NCI-H1436 treated with DMSO at 0.1 percent for 48 hours (cell line): ENCODE measurements around the gene GALNT18.

Source experiments
- DNase-seq: peaks from one replicate; lab custom pipeline; 2025; lab: John Stamatoyannopoulos, UW

GALNT18 gene

GRCh38 chr11:11432621-11433319 is 189.0 kb downstream of the GALNT18 start:
- no peak for DNase-seq

GRCh38 chr11:11430431-11430830 is 191.4 kb downstream of the GALNT18 start:
- no peak for DNase-seq

GRCh38 chr11:11428714-11429113 is 193.1 kb downstream of the GALNT18 start:
- DNase-seq, result no peak

- DNase-seq, result no peak
These were observed 194.3 kb downstream of the GALNT18 start for GRCh38 chr11:11427542-11427941.

- no peak for DNase-seq
These were observed 194.7 kb downstream of the GALNT18 start for GRCh38 chr11:11427140-11427539.

- no peak for DNase-seq
These were observed 195.4 kb downstream of the GALNT18 start for GRCh38 chr11:11426226-11426952.

- DNase-seq, result no peak
These were observed 196.0 kb downstream of the GALNT18 start for GRCh38 chr11:11425806-11426205.

- no peak for DNase-seq
These were observed 197.1 kb downstream of the GALNT18 start for GRCh38 chr11:11424688-11425087.

GRCh38 chr11:11422411-11423128 is 199.2 kb downstream of the GALNT18 start:
- DNase-seq, result no peak

GRCh38 chr11:11421509-11421908 is 200.3 kb downstream of the GALNT18 start:
- no peak for DNase-seq

- DNase-seq, result no peak
These were observed 200.9 kb downstream of the GALNT18 start for GRCh38 chr11:11420899-11421285.

- no peak for DNase-seq
These were observed 201.5 kb downstream of the GALNT18 start for GRCh38 chr11:11420191-11420898.

- DNase-seq, result no peak
These were observed 202.1 kb downstream of the GALNT18 start for GRCh38 chr11:11419747-11420146.

- DNase-seq, result no peak
These were observed 204.9 kb downstream of the GALNT18 start for GRCh38 chr11:11416917-11417316.

GRCh38 chr11:11416502-11416901 is 205.3 kb downstream of the GALNT18 start:
- DNase-seq, result no peak

- DNase-seq, result no peak
These were observed 205.9 kb downstream of the GALNT18 start for GRCh38 chr11:11415901-11416300.

GRCh38 chr11:11414996-11415395 is 206.8 kb downstream of the GALNT18 start:
- no peak for DNase-seq

- DNase-seq, result no peak
These were observed 208.0 kb downstream of the GALNT18 start for GRCh38 chr11:11413776-11414175.

GRCh38 chr11:11411401-11411985 is 210.3 kb downstream of the GALNT18 start:
- DNase-seq, result no peak

- DNase-seq, result no peak
These were observed 211.9 kb downstream of the GALNT18 start for GRCh38 chr11:11409901-11410300.

GRCh38 chr11:11409224-11409623 is 212.6 kb downstream of the GALNT18 start:
- DNase-seq, result no peak
